ENCODE results near the gene PLEKHH2. TPM values are rescaled to one million over a fixed set of nuclear protein-coding genes. Genes with fewer than 3 reads are reported as not detected.

The PLEKHH2 gene
- total RNA-seq, 1 experiment from 2014 or later, result 3.1 TPM

GRCh38 chr2:43710866-43711265 lies 73.8 kb downstream of the PLEKHH2 start:
- no peak overlapping the region for H4K8ac ChIP-seq (replicated peaks; ENCODE audit: insufficient read length, low read depth, low read length)
- H3K9me3 ChIP-seq (ENCODE audit: control insufficient read depth, low read depth, low read length), result no peaks in the 10 kb centered on the region
- H3K4ac ChIP-seq (ENCODE audit: low read depth, low read length), result no peak overlapping the region
- H3K4me3 Mint-ChIP-seq, result no peak overlapping the region
- no peak overlapping the region for H2BK15ac ChIP-seq (ENCODE audit: low read depth, low read length)
- H4K20me1 ChIP-seq (ENCODE audit: control insufficient read depth, insufficient read depth, insufficient read length), result no peaks in the 10 kb centered on the region
- no peaks in the 10 kb centered on the region for H3K23me2 ChIP-seq (ENCODE audit: insufficient read length, low read depth, low read length, poor library complexity, severe bottlenecking)
- H3K27ac Mint-ChIP-seq, result no peak overlapping the region
- H3K4me2 ChIP-seq (ENCODE audit: insufficient read depth, insufficient read length, low read length), result no peak overlapping the region
- no peak overlapping the region for H3K27ac ChIP-seq (ENCODE audit: insufficient read length, low read depth, low read length)
- no peak overlapping the region for H3K9ac ChIP-seq (ENCODE audit: extremely low read depth, insufficient read length, low read length)
- no peak for DNase-seq
- no peak overlapping the region for H3K18ac ChIP-seq (ENCODE audit: insufficient read length, low read depth, low read length)
- no peaks in the 10 kb centered on the region for H3K79me1 ChIP-seq (ENCODE audit: insufficient read depth, low read depth, low read length, poor library complexity, severe bottlenecking)
- no peaks in the 10 kb centered on the region for H3K27me3 ChIP-seq (ENCODE audit: insufficient read depth, low read length)
- no peak overlapping the region for H4K91ac ChIP-seq (ENCODE audit: insufficient read length, low read depth, low read length)
- H3T11ph ChIP-seq (ENCODE audit: low read length), result no peak overlapping the region
- no peak overlapping the region for H2BK120ac ChIP-seq (ENCODE audit: low read depth, low read length, poor library complexity, severe bottlenecking)
- H4K5ac ChIP-seq (ENCODE audit: insufficient read length, low read depth, low read length), result no peak overlapping the region
- no peak for TF ChIP-seq CTCF (conservative IDR thresholded peaks at IDR 0.05)
- no peak overlapping the region for H2BK12ac ChIP-seq (ENCODE audit: insufficient read length, low read depth, low read length)
- H3K27me3 Mint-ChIP-seq (ENCODE audit: low read depth), result no peaks in the 10 kb centered on the region
- no peak overlapping the region for H3K56ac ChIP-seq (ENCODE audit: insufficient read length, low read depth, low read length)
- H3K79me2 ChIP-seq (ENCODE audit: insufficient read depth, low read length), result no peaks in the 10 kb centered on the region; the same call in 1 of the 2 replicates
- H3K4me1 Mint-ChIP-seq, result peaks cover 16 to 19% of the 10 kb centered on the region in 2 experiments
- H3K4me1 ChIP-seq (ENCODE audit: insufficient read depth, low read length), result peaks cover 6% of the 10 kb centered on the region
- no peak overlapping the region for H3K14ac ChIP-seq (ENCODE audit: insufficient read depth, low read length)
- no peaks in the 10 kb centered on the region for H3K9me3 Mint-ChIP-seq
- no peak overlapping the region for H2BK5ac ChIP-seq (ENCODE audit: insufficient read length, low read length)
- H3K23ac ChIP-seq (ENCODE audit: insufficient read length, low read depth, low read length), result no peak overlapping the region
- H2AK5ac ChIP-seq (ENCODE audit: insufficient read length, low read length), result no peak overlapping the region
- no peaks in the 10 kb centered on the region for H3K36me3 Mint-ChIP-seq (ENCODE audit: insufficient read depth in 1 of 3, low read depth in 3 of 3)
- H2BK20ac ChIP-seq (ENCODE audit: low read depth, low read length, poor library complexity, severe bottlenecking), result no peak overlapping the region
- no peak overlapping the region for H2AFZ ChIP-seq (ENCODE audit: low read length)

All from H9 (cell line).